GM21717 (cell line): ENCODE results near the gene LRRC42.

Source experiments
- ATAC-seq: cut with Tn5 transposase; IDR thresholded peaks from one replicate; pipeline ENCODE4 v1.9.1; 2021; ENCODE audit warnings: mild to moderate bottlenecking, moderate library complexity; ENCODE audit not compliant: unreplicated experiment

The LRRC42 gene

GRCh38 chr1:53942127-53942957 lies 3.8 kb upstream of the LRRC42 start:
- no peak for ATAC-seq

GRCh38 chr1:53943090-53943489 lies 3.1 kb upstream of the LRRC42 start:
- ATAC-seq: no peak

- no peak for ATAC-seq
Observed at GRCh38 chr1:53943490-53944043, 2.6 kb upstream of the LRRC42 start.

GRCh38 chr1:53944469-53945182 lies 1.5 kb upstream of the LRRC42 start:
- no peak for ATAC-seq

- ATAC-seq: no peak
Observed at GRCh38 chr1:53945183-53945432, 1.0 kb upstream of the LRRC42 start.

GRCh38 chr1:53945433-53946251 lies 508 bp upstream of the LRRC42 start, which contains the start of gene IFT25:
Gene IFT25, minus strand, starts transcription at chr1:53945699. Its CDS starts 5,617 bp downstream, at chr1:53940082.
- ATAC-seq: peak; percentile 61

GRCh38 chr1:53947172-53947907 lies 1.2 kb downstream of the LRRC42 start:
- ATAC-seq: no peak

GRCh38 chr1:53948291-53948690 lies 2.1 kb downstream of the LRRC42 start:
- ATAC-seq: no peak

GRCh38 chr1:53949023-53949990 lies 3.2 kb downstream of the LRRC42 start:
- no peak for ATAC-seq

- ATAC-seq: no peak
Observed at GRCh38 chr1:53951697-53952096, 5.5 kb downstream of the LRRC42 start.

- no peak for ATAC-seq
Observed at GRCh38 chr1:53954128-53954527, 8.0 kb downstream of the LRRC42 start.

- no peak for ATAC-seq
Observed at GRCh38 chr1:53956308-53957168, 10.4 kb downstream of the LRRC42 start.

GRCh38 chr1:53957194-53957818 lies 11.2 kb downstream of the LRRC42 start:
- ATAC-seq: no peak

GRCh38 chr1:53959664-53960250 lies 13.6 kb downstream of the LRRC42 start:
- ATAC-seq: no peak

- ATAC-seq: no peak
Observed at GRCh38 chr1:53962395-53962794, 16.2 kb downstream of the LRRC42 start.

- ATAC-seq: no peak
Observed at GRCh38 chr1:53963460-53963859, 17.3 kb downstream of the LRRC42 start.

GRCh38 chr1:53964109-53964508 lies 18.0 kb downstream of the LRRC42 start:
- no peak for ATAC-seq

GRCh38 chr1:53966794-53967193 lies 20.6 kb downstream of the LRRC42 start:
- no peak for ATAC-seq
